A549 (cell line): Measurements from ENCODE around the gene NOXA1. TPM values are rescaled to one million over a fixed set of nuclear protein-coding genes. Genes with fewer than 3 reads are reported as not detected.
A peak's percentile ranks its signal among the peaks of the same experiment; 100 is the strongest.

Experiments
- ATAC-seq, 2 experiments: fragments of 200-7000 bp in 1 of 2; fragments of >200 bp in 1 of 2; cut with Nextera tagmentation in 1 of 2; cut with Tn5 transposase in 1 of 2; 3 replicates each; pipeline versions ENCODE4 v1.8.0 to v1.9.1; 2018 to 2020; ENCODE audit warnings: mild to moderate bottlenecking in 1 of 2, moderate library complexity in 1 of 2
- CTCF ChIA-PET: fragments of 300-600 bp; sonication (Branson Sonifier 250); formaldehyde crosslinking; extraction: SDS; loops from one replicate; lab custom pipeline; 2021; ENCODE audit warnings: antibody characterized with exemption, inconsistent platforms; lab: Yijun Ruan, JAX
- POLR2A ChIA-PET: fragments of 350-600 bp; formaldehyde crosslinking; extraction: SDS; loops from one replicate; lab custom pipeline; 2021; ENCODE audit warnings: antibody characterized with exemption, inconsistent platforms; lab: Yijun Ruan, JAX
- DNase-seq, 2 experiments: peaks; one replicate each; pipeline versions ENCODE4 v3.0.0 to v3.0.0-alpha.2; 2011 to 2016; ENCODE audit warnings: low read depth in 1 of 2, low spot score in 1 of 2
- FAIRE-seq: peaks from 2 replicates; lab custom pipeline; 2011; peaks lifted over from hg19 to GRCh38; lab: Jason Lieb, UNC
- H3K27ac ChIP-seq, 2 experiments: fragments of >200 bp; sonication (Bioruptor Twin); formaldehyde crosslinking; 3 replicates each; pipeline ENCODE4 v1.5.1; 2016 to 2017
- H3K4me1 ChIP-seq: fragments of >200 bp; sonication (Bioruptor Twin); formaldehyde crosslinking; 3 replicates; pipeline ENCODE4 v1.6.1; 2016
- H3K4me2 ChIP-seq: fragments of >200 bp; sonication (Bioruptor Twin); formaldehyde crosslinking; 3 replicates; pipeline ENCODE4 v1.6.1; 2016
- H3K4me3 ChIP-seq: fragments of >200 bp; sonication (Bioruptor Twin); formaldehyde crosslinking; 3 replicates; pipeline ENCODE4 v1.5.1; 2016
- H3K9me3 ChIP-seq: fragments of >200 bp; sonication (Bioruptor Twin); formaldehyde crosslinking; 3 replicates; pipeline ENCODE4 v1.6.1; 2016
- BCL3 ChIP-seq: fragments of >200 bp; sonication (Bioruptor Twin); formaldehyde crosslinking; IDR thresholded peaks from 3 replicates; pipeline ENCODE4 v1.6.1; 2016
- CBX8 ChIP-seq: fragments of 200-600 bp; sonication (generic); IDR thresholded peaks from 2 replicates; pipeline ENCODE4 v1.6.1; 2016
- CHD2 ChIP-seq: fragments of 150-350 bp; IDR thresholded peaks from 2 replicates; pipeline ENCODE4 v1.6.1; 2014; ENCODE audit warnings: low read length; ENCODE audit not compliant: partially characterized antibody
- CTCF ChIP-seq: fragments of >200 bp; sonication (Bioruptor Twin); formaldehyde crosslinking; IDR thresholded peaks from 3 replicates; pipeline ENCODE4 v1.5.1; 2016
- E2F6 ChIP-seq: IDR thresholded peaks from 2 replicates; pipeline ENCODE4 v1.6.1; 2012; ENCODE audit warnings: low read depth, borderline replicate concordance
- EP300 ChIP-seq, 2 experiments: fragments of >200 bp; sonication (Bioruptor Twin); formaldehyde crosslinking; IDR thresholded peaks; 2 replicates in 1 of 2; 3 replicates in 1 of 2; pipeline ENCODE4 v1.6.1; 2016 to 2017
- FOSB ChIP-seq: fragments of 250-450 bp; sonication (Bioruptor Pico); IDR thresholded peaks from 2 replicates; pipeline ENCODE4 v1.5.0; 2020; ENCODE audit warnings: mild to moderate bottlenecking, moderate library complexity
- GATA3 ChIP-seq: IDR thresholded peaks from 2 replicates; pipeline ENCODE4 v1.6.1; 2012; ENCODE audit warnings: borderline replicate concordance
- HDAC2 ChIP-seq: fragments of 200-600 bp; sonication (generic); IDR thresholded peaks from 2 replicates; pipeline ENCODE4 v1.6.1; 2016
- HEYL ChIP-seq: fragments of 250-450 bp; sonication (Bioruptor Pico); IDR thresholded peaks from 2 replicates; pipeline ENCODE4 v1.8.0; 2021; ENCODE audit warnings: mild to moderate bottlenecking, moderate library complexity
- HOXB13 ChIP-seq: fragments of 250-450 bp; sonication (Bioruptor Pico); IDR thresholded peaks from 2 replicates; pipeline ENCODE4 v1.5.0; 2020; ENCODE audit warnings: low read depth, mild to moderate bottlenecking, moderate library complexity
- JUN ChIP-seq, 2 experiments: fragments of >200 bp; sonication (Bioruptor Twin); formaldehyde crosslinking; IDR thresholded peaks; 2 replicates in 1 of 2; 3 replicates in 1 of 2; pipeline ENCODE4 v1.6.1; 2016 to 2017
- MAFK ChIP-seq: fragments of 450-650 bp; IDR thresholded peaks from 2 replicates; pipeline ENCODE4 v1.6.1; 2014; ENCODE audit not compliant: partially characterized antibody
- MAX ChIP-seq: IDR thresholded peaks from 2 replicates; pipeline ENCODE4 v1.6.1; 2012
- MYC ChIP-seq: IDR thresholded peaks from 2 replicates; pipeline ENCODE4 v1.6.1; 2012; ENCODE audit warnings: mild to moderate bottlenecking, inconsistent platforms, low read length, improper control_type of control experiment, borderline replicate concordance
- NFE2L2 ChIP-seq: fragments of 150-350 bp; conservative IDR thresholded peaks from 2 replicates; pipeline ENCODE4 v1.6.1; 2014; ENCODE audit warnings: low read length
- NR3C1 ChIP-seq: fragments of >200 bp; sonication (Bioruptor Twin); formaldehyde crosslinking; IDR thresholded peaks from 3 replicates; pipeline ENCODE4 v1.6.1; 2017
- PBX3 ChIP-seq: IDR thresholded peaks from 2 replicates; pipeline ENCODE4 v1.6.1; 2012
- RAD21 ChIP-seq, 2 experiments: fragments of >200 bp in 1 of 2; sonication (Bioruptor Twin) in 1 of 2; formaldehyde crosslinking in 1 of 2; IDR thresholded peaks in 1 of 2; conservative IDR thresholded peaks in 1 of 2; 2 replicates in 1 of 2; 3 replicates in 1 of 2; pipeline ENCODE4 v1.6.1; 2012 to 2018; ENCODE audit warnings: inconsistent platforms in 1 of 2
- SREBF2 ChIP-seq: fragments of 450-650 bp; IDR thresholded peaks from 2 replicates; pipeline ENCODE4 v1.6.1; 2014; ENCODE audit warnings: mild to moderate bottlenecking, moderate library complexity
- TFCP2L1 ChIP-seq: fragments of 250-450 bp; sonication (Bioruptor Pico); IDR thresholded peaks from 2 replicates; pipeline ENCODE4 v1.5.0; 2021; ENCODE audit warnings: mild to moderate bottlenecking
- USF2 ChIP-seq: fragments of 450-650 bp; IDR thresholded peaks from 2 replicates; pipeline ENCODE4 v1.6.1; 2014; ENCODE audit warnings: antibody characterized with exemption
- ZC3H11A ChIP-seq: fragments of 450-650 bp; IDR thresholded peaks from 2 replicates; pipeline ENCODE4 v1.6.1; 2014; ENCODE audit warnings: antibody characterized with exemption, mild to moderate bottlenecking
- WGBS: methylation state at CpG from one replicate; pipeline ENCODE4 v1.1.6; 2017; ENCODE audit errors: missing lambda C conversion rate; 5-methylcytosine and 5-hydroxymethylcytosine counted together
- polyA plus RNA-seq, 4 experiments: library from polyadenylated mRNA; depleted of rRNA in 3 of 4; stranded (reverse); fragments of >200 nt; fragmentation: RNase III in 1 of 4; extraction: RNeasy Plus Mini Kit Qiagen cat#74134 plus additional on column Dnase treatment in 1 of 4; gene quantifications; 2 replicates in 3 of 4; 3 replicates in 1 of 4; pipeline ENCODE4 v1.2.3, GENCODE V29; 2011 to 2017

NOXA1 gene
- polyA plus RNA-seq, 2 of the 4 experiments (the other 2 are of a cell fraction): 0.44 to 1.5 TPM

GRCh38 chr9:137459601-137460362 is 36.6 kb downstream of the NOXA1 start:
- ChIA-PET POLR2A (interaction anchor here (0.6 to 1.0 kb wide), 6 partner anchors 15 to 183 kb away, joined by 3 to 7 read pairs (median 4); partner anchors contain the start of genes EXD3, NOXA1, NRARP and TOR4A), CTCF (interaction anchor here (0.6 to 1.7 kb wide), 5 partner anchors 12 to 46 kb away, joined by 3 to 4 read pairs (median 3); no protein-coding TSS in a partner anchor)
- peak overlapping the region; percentile 99 for H3K4me2 ChIP-seq
- H3K4me3 ChIP-seq: peak overlapping the region; percentile 83
- peaks cover 32% of the 10 kb centered on the region for H3K4me1 ChIP-seq
- H3K27ac ChIP-seq: peak overlapping the region; percentile 89 to 93
- no peaks in the 10 kb centered on the region for H3K9me3 ChIP-seq
- DNase-seq (no peak), FAIRE-seq (no peak), ATAC-seq (peak; percentile 15 to 19; a peak in 5 of 6 replicates)
- TF ChIP-seq HOXB13 (CRISPR knock-in tag) (peak; percentile 30; the same call in 1 of the 2 replicates), HEYL (CRISPR knock-in tag) (no peak)
- 30% methylated on average over 10 of the region's 15 CpGs for WGBS

GRCh38 chr9:137460363-137461315 is 37.4 kb downstream of the NOXA1 start:
- TF ChIP-seq MAFK (no peak), FOSB (CRISPR knock-in tag) (no peak), GATA3 (no peak), BCL3 (no peak), EP300 (IDR thresholded peaks at IDR 0.05) (no peak), TFCP2L1 (no peak), HDAC2 (no peak), PBX3 (no peak), MAX (no peak), JUN (IDR thresholded peaks at IDR 0.05) (no peak), MYC (no peak)
- TF ChIP-seq, all 56 proteins: peak for 0
- H3K27ac ChIP-seq: peak overlapping the region in 1 of 2 experiments; percentile 93; a peak in 3 of 6 replicates
- peaks cover 24% of the 10 kb centered on the region for H3K4me1 ChIP-seq
- FAIRE-seq: no peak
- ChIA-PET CTCF (interaction anchor here (1.5 to 1.7 kb wide), 3 partner anchors 12 to 38 kb away, joined by 4 to 5 read pairs (median 5); partner anchors contain the start of genes EXD3 and NOXA1), POLR2A (no interaction called here)
- ATAC-seq: no peak; a peak in 1 of 6 replicates
- H3K4me3 ChIP-seq: no peak overlapping the region
- 92% methylated on average over 19 of the region's 31 CpGs for WGBS
- H3K4me2 ChIP-seq: no peak overlapping the region
- DNase-seq: no peak
- H3K9me3 ChIP-seq: no peaks in the 10 kb centered on the region

GRCh38 chr9:137461316-137461662 is 38.1 kb downstream of the NOXA1 start:
- no peak for DNase-seq
- TF ChIP-seq SREBF2 (no peak), E2F6 (no peak), CTCF (no peak), RAD21 (conservative IDR thresholded peaks at IDR 0.05 in 1 of 2, IDR thresholded peaks at IDR 0.05 in 1 of 2) (no peak), HDAC2 (no peak), ZC3H11A (no peak), NR3C1 (no peak), FOSB (CRISPR knock-in tag) (no peak), CHD2 (no peak), USF2 (no peak), NFE2L2 (no peak), CBX8 (no peak)
- peaks cover 22% of the 10 kb centered on the region for H3K4me1 ChIP-seq
- no peaks in the 10 kb centered on the region for H3K9me3 ChIP-seq
- FAIRE-seq: no peak
- H3K27ac ChIP-seq: no peak overlapping the region
- ATAC-seq: no peak
- 91% methylated on average over 20 of the region's 21 CpGs for WGBS
- POLR2A ChIA-PET: no interaction called here
- H3K4me2 ChIP-seq: no peak overlapping the region
- no peak overlapping the region for H3K4me3 ChIP-seq
- CTCF ChIA-PET: interaction anchor here (0.6 to 1.5 kb wide), 3 partner anchors 13 to 46 kb away, joined by 3 to 5 read pairs (median 5); partner anchors contain the start of genes EXD3 and NOXA1
